Adipocyte (in vitro differentiated cells): Measurements from ENCODE around the gene LRTM2.
A peak's percentile ranks its signal among the peaks of the same experiment; 100 is the strongest.

Source experiments
- DNase-seq: peaks from one replicate; pipeline ENCODE4 v3.0.0-alpha.2; 2015; ENCODE audit warnings: low read depth
- H3K27me3 ChIP-seq: replicated peaks from 2 replicates; pipeline ENCODE4 v1.7.0; 2013; ENCODE audit warnings: mild to moderate bottlenecking, low read length, moderate library complexity; ENCODE audit not compliant: control insufficient read depth, insufficient read depth
- H3K36me3 ChIP-seq: 2 replicates; pipeline ENCODE4 v1.7.0; 2013; ENCODE audit warnings: low read length, mild to moderate bottlenecking, moderate library complexity; ENCODE audit not compliant: control insufficient read depth, insufficient read depth, severe bottlenecking
- H3K4me1 ChIP-seq: 2 replicates; pipeline ENCODE4 v1.7.0; 2013; ENCODE audit warnings: mild to moderate bottlenecking, low read length, moderate library complexity; ENCODE audit not compliant: control insufficient read depth, insufficient read depth
- H3K4me3 ChIP-seq: 2 replicates; pipeline ENCODE4 v1.7.0; 2013; ENCODE audit warnings: mild to moderate bottlenecking, low read length, moderate library complexity
- H3K9ac ChIP-seq: 2 replicates; pipeline ENCODE4 v1.7.0; 2013; ENCODE audit warnings: mild to moderate bottlenecking, low read length, moderate library complexity
- H3K9me3 ChIP-seq: 2 replicates; pipeline ENCODE4 v1.7.0; 2013; ENCODE audit warnings: mild to moderate bottlenecking, low read length, moderate library complexity; ENCODE audit not compliant: control insufficient read depth

Gene LRTM2

DNA sequence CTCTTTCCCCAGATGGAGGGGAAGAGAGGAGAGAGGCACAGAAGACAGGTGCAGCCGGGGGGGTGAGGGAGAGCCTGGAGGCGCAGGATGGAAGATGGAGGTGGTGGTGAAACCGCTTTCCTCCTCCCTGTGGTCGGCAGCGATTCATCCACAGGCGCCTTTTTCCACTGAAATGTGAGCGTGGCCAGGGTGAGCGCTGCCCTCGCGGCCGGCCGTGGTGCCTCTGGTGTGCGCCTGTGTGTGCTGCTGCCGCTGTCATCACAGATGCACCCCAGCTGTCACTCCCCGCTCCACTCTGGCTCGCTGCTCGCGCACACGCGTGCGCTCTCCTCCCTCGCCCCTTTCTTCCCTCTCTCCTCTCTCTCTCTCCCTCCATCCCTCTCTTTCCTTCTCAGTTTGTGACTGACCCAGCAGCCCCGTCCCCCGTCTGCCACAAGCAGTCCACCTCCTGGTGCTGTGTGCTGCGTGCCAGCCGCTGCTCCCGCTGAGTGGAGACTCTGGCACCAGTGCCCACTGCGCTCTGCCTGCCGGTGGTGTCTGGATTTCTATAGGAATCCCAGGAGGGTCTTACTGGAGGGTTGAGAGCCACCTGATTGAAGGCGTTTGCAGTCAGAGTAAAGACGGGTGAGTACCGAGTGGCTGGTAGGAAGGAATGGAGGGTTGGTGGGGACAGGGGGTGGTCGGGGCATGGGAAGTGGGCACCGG is at the start of gene LRTM2:
Gene LRTM2, plus strand, starts transcription at position 375 of the 705 bp plus-strand sequence. CDS start 7,584 bp downstream, outside the sequence.
- no peak within 1 kb of the TSS for H3K4me3 ChIP-seq

DNA sequence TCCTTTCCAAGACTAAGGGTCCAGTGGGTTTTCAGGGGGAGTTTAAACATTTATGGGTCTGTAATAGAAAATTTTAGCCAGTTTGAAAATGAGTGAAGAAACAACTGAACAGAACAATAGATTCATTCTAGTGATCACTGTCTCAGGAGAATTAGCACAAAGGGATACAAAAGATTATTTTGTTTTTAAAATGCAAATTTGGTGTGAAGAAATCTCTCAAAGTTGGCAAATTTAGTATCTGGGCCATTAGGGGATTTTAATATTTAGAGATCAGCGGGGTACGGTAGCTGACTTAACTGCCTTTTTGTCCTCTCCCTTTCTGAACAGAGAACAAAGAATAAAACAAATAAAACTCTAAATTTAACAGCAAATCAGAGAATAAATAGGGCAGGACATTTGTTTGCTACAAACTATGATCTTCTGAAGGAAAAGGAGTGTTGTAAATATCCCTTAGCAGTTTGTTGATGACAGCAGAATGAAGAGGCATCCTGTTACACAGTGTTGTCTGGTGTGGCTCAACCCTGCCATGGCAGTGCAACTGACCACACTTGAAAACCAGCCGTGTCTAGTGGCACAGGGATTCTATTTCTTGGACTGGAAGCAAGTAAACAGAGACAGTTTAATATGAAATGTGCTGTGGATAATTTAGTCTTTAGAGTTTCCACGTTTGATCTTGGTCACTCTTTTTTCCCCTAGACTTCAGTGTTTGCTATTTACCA is 46.3 kb upstream of the LRTM2 start:
- Histone ChIP-seq H3K4me3 (no peak overlapping the region), H3K27me3 (no peaks in the 10 kb centered on the region), H3K4me1 (peaks cover 68% of the 10 kb centered on the region), H3K36me3 (peaks cover 19% of the 10 kb centered on the region), H3K9ac (no peak overlapping the region), H3K9me3 (no peaks in the 10 kb centered on the region)
- DNase-seq, result peak; percentile 46

More for the DNA sequence above, at the start of gene LRTM2:
- Histone ChIP-seq H3K36me3 (no peaks in the 10 kb centered on the region), H3K9me3 (no peaks in the 10 kb centered on the region), H3K27me3 (peaks cover 67% of the 10 kb centered on the region), H3K9ac (no peak within 1 kb of the TSS), H3K4me1 (no peaks in the 10 kb centered on the region)
- DNase-seq, result peak; percentile 40

DNA sequence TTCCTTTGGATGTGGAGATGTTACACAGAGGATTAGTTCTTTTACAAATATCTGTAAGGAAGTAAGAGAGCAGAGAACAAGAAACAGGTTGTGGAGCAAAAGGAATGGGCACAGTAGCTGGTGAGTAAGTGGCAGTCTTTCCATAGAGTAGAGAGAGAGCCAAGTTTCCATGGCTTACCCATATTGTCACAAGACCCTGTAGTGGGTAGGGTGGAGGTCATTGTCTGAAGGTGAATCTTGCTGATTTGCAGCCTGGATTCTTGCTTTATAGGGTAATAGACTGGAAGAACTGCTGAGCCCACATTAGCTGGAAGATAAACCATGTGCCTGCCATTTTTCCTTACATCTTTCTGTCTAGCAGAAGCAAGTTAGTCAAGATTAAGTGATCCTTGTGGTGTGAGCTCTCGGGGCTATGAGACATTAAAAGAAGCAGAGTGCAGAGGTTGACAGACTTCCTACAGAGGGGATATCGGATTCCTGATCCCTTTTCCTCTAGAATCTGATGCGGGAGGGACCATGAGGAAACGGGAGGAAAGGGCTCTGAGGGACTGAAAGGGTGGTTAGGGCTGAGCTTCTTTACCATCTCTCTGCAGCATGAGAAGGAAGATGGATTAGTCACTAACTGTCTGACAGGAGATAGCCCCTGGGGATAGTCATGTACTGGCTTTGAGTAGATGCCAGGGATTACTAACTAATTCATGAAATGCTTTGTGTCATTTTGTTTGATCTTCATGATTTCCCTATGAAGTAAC is 44.0 kb upstream of the LRTM2 start:
- H3K9ac ChIP-seq, result no peak overlapping the region
- peaks cover 84% of the 10 kb centered on the region for H3K4me1 ChIP-seq
- no peaks in the 10 kb centered on the region for H3K27me3 ChIP-seq
- DNase-seq, result peak; percentile 77
- peaks cover 19% of the 10 kb centered on the region for H3K36me3 ChIP-seq
- no peaks in the 10 kb centered on the region for H3K9me3 ChIP-seq
- H3K4me3 ChIP-seq, result no peak overlapping the region

DNA sequence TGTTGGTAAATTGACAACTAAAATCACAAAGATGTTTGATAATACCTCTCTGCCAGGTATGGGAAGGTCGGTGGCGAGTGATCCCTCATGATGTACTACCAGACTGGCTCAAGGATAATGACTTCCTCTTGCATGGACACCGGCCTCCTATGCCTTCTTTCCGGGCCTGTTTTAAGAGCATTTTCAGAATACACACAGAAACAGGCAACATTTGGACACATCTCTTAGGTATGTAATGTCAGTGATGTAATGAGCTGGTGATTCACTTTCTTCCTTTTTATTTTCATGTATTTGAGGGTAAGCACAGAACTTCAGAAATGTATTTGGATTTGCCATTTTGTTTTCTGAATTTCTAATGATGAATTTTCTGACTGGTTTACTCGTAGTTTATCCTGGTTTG is 42.6 kb upstream of the LRTM2 start:
- peak; percentile 78 for DNase-seq
- H3K27me3 ChIP-seq, result no peaks in the 10 kb centered on the region
- H3K4me3 ChIP-seq, result no peak overlapping the region
- H3K4me1 ChIP-seq, result peaks cover 95% of the 10 kb centered on the region
- H3K9ac ChIP-seq, result no peak overlapping the region
- peaks cover 21% of the 10 kb centered on the region for H3K36me3 ChIP-seq
- no peaks in the 10 kb centered on the region for H3K9me3 ChIP-seq

DNA sequence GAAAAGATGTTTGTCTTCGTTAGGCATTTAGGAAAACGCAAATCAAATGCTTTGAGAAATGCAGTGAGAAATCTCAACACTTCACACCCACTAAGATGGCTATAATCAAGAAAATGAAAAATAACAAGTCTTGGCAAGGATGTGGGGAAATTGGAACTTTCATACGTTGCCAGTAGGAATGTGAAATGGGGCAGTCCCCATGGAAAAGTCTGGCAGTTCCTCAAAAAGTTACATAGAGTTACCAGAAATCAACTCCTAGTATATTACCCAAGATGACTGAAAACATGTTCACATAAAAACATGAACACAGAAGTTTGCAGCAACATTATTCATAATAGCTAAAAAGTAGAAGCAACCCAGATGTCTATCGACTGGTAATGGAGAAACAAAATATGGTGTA is 41.5 kb upstream of the LRTM2 start:
- Histone ChIP-seq H3K9me3 (no peaks in the 10 kb centered on the region), H3K4me1 (peaks cover 92% of the 10 kb centered on the region), H3K27me3 (no peaks in the 10 kb centered on the region), H3K36me3 (peaks cover 17% of the 10 kb centered on the region), H3K9ac (peak overlapping the region; percentile 44), H3K4me3 (peak overlapping the region; percentile 31)
- no peak for DNase-seq

DNA sequence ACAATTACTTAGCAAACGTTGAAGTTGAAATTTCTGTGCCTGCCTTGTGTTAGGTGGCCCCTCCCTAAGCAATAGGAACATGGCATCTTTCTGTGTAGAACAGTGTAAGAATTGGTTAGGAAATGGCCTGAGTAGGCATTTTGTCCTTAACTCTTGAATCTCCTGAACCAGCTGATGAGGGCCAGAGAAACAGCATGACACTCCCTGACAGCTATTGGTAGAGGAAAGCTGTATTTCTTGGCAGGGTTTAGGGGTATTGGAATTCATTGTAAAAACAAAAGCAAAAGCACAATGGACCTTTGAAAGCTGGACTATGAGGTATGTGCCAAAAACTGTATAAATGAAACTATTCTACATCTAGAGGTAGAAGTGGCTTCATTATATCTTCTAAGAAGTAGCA is 40.6 kb upstream of the LRTM2 start:
- Histone ChIP-seq H3K4me1 (peaks cover 94% of the 10 kb centered on the region), H3K9ac (peak overlapping the region; percentile 44), H3K4me3 (peak overlapping the region; percentile 31), H3K9me3 (no peaks in the 10 kb centered on the region), H3K27me3 (no peaks in the 10 kb centered on the region), H3K36me3 (peaks cover 22% of the 10 kb centered on the region)
- DNase-seq, result peak; percentile 78

DNA sequence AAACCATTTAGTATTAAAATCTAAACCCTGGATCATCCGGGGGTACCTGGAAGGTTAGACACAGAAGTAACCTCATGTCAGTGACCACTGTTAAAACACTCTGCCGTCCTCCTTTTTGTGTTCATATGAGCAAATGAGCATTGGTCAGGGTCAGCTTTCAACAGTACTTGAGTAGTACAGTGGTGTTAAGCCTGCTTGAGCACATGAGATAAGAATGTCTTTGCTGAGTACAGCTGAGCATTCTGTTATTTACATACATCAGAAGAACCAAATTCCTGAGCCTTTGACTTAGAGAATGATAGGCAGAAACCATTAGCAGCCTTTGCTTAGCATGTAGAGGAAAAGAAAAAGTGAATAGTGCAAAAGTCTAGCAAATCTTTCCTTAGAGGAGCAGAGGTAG is 38.6 kb upstream of the LRTM2 start:
- Histone ChIP-seq H3K36me3 (peaks cover 42% of the 10 kb centered on the region), H3K4me3 (no peak overlapping the region), H3K27me3 (no peaks in the 10 kb centered on the region), H3K9ac (peak overlapping the region; percentile 0), H3K4me1 (peaks cover 84% of the 10 kb centered on the region), H3K9me3 (no peaks in the 10 kb centered on the region)
- DNase-seq, result peak; percentile 51

DNA sequence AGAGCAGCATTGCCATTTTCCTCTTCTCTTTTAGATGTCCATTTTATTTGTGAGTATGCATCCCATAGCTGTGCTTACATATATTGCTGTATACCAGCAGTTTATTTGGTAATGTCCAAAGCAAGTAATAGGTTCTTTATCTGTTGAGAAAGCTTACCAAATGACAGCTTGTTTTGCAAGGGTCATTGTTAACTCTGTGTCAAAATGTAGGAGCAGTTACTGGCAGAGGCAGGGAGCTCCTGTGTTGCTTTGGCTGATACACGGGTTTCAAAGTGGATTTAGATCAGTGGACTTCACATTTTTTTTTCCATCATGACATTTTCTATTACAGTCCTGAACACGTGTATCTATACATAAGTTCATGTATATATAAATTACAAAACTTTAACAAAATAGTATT is 38.1 kb upstream of the LRTM2 start:
- Histone ChIP-seq H3K9ac (peak overlapping the region; percentile 37), H3K9me3 (no peaks in the 10 kb centered on the region), H3K36me3 (peaks cover 47% of the 10 kb centered on the region), H3K4me3 (no peak overlapping the region), H3K4me1 (peaks cover 80% of the 10 kb centered on the region), H3K27me3 (no peaks in the 10 kb centered on the region)
- DNase-seq, result no peak

DNA sequence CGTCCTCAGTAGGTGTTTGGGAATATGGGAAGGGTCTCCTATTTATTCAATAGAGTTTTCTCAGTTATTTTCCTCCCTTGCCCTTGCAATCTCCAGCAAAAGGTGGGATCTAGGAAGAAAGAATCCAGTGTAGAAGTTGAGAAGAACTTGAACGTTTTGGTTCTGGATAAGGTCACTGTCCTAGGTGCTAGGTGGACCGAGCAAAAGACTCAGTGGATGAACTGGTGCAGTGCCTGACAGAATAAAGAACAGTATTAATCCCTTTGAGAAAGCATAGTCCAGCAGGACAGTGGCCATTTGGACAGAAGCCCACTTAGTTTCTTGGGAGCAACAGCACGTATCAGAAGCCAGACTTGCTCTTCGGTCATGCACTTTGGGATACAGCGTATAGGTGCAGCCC is 32.7 kb upstream of the LRTM2 start:
- Histone ChIP-seq H3K27me3 (no peaks in the 10 kb centered on the region), H3K36me3 (peaks cover 46% of the 10 kb centered on the region), H3K4me1 (peaks cover 40% of the 10 kb centered on the region), H3K4me3 (no peak overlapping the region), H3K9ac (no peak overlapping the region), H3K9me3 (no peaks in the 10 kb centered on the region)
- DNase-seq, result no peak

DNA sequence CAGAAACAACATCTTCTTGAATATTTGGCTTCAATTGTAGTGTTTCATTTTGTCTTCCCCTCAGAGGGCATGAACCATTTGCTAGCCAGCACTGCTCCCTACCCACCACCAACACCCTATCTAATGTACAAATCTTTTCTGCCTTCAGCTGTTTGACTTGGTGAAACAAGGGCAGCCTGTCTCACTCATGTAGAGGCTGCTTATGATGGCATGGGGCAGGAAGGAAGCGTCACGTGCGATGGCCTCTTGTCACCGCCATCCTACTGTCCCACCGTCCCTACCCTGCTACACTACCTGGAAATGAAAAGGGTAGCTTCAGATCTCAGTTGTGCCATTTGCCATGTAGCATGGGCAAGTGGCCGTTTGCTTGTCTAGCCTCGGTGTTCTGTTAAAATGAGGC is 29.9 kb upstream of the LRTM2 start:
- Histone ChIP-seq H3K4me3 (no peak overlapping the region), H3K36me3 (peaks cover 30% of the 10 kb centered on the region), H3K27me3 (no peaks in the 10 kb centered on the region), H3K9ac (no peak overlapping the region), H3K9me3 (no peaks in the 10 kb centered on the region), H3K4me1 (peaks cover 20% of the 10 kb centered on the region)
- DNase-seq, result no peak
